ENCODE measurements around the gene GNPAT.

GNPAT gene

DNA sequence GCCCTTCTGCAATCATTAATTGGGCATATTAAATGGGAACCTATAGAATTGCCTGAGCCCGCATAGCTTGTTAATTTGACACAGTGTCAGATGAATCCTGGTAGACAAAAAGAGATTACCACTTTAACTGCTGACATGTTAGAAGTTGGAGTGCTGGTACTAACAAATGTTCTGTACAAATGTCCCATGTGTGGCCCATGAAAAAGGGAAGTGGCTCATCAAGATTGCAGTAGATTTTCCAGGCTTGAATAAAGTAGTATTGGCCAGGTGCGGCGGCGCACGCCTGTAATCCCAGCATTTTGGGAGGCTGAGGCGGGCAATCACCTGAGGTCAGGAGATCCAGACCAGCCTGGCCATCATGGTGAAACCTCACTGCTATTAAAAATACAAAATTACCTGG is 45.6 kb downstream of the GNPAT start:
- DNase-seq (ENCODE audit: low read depth): no peak
- H3K4me3 ChIP-seq (ENCODE audit: low read length): no peak overlapping the region
- no peak for TF ChIP-seq CTCF (conservative IDR thresholded peaks at IDR 0.05; ENCODE audit: low read length)

- TF ChIP-seq CTCF (conservative IDR thresholded peaks at IDR 0.05; ENCODE audit: low read length): no peak
- H3K4me3 ChIP-seq (ENCODE audit: low read length): no peak overlapping the region
- no peak for DNase-seq (ENCODE audit: low read depth)
These were observed 54.9 kb downstream of the GNPAT start for GRCh38 chr1:231295938-231296337.

- no peak for DNase-seq (ENCODE audit: low read depth)
- no peak overlapping the region for H3K4me3 ChIP-seq (ENCODE audit: low read length)
- TF ChIP-seq CTCF (conservative IDR thresholded peaks at IDR 0.05; ENCODE audit: low read length): no peak
These were observed 61.0 kb downstream of the GNPAT start for GRCh38 chr1:231301990-231302389.

DNA sequence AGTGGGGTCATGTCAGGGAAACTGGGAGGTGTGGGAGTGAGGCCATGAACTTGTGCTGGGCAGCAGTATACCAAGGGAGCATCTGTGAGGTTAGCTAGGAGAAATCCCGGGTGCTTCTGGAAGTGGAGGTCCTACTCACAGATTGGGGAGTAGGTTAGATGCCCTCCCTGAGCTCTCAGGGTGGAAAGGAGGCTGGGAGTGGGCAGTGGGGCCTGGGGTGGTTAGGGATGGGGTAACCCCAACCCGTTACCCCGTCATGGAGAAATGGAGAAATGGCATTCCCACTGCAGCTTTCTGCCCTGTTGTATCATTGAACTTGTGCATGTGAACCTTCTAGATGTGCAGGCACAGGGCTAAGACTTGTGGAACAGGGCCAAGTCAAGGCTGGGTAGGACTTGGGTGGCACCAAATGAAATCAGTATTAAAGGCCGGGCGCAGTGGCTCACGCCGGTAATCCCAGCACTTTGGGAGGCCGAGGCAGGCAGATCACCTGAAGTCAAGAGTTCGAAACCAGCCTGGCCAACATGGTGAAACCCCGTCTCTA is 69.5 kb downstream of the GNPAT start:
- no peak for DNase-seq (ENCODE audit: low read depth)
- no peak for TF ChIP-seq CTCF (conservative IDR thresholded peaks at IDR 0.05; ENCODE audit: low read length)
- H3K4me3 ChIP-seq (ENCODE audit: low read length): no peak overlapping the region

- TF ChIP-seq CTCF (conservative IDR thresholded peaks at IDR 0.05; ENCODE audit: low read length): no peak
- H3K4me3 ChIP-seq (ENCODE audit: low read length): no peak overlapping the region
- DNase-seq (ENCODE audit: low read depth): no peak
These were observed 70.9 kb downstream of the GNPAT start for GRCh38 chr1:231311720-231312431.

- DNase-seq (ENCODE audit: low read depth): no peak
- TF ChIP-seq CTCF (conservative IDR thresholded peaks at IDR 0.05; ENCODE audit: low read length): no peak
- H3K4me3 ChIP-seq (ENCODE audit: low read length): no peak overlapping the region
These were observed 71.4 kb downstream of the GNPAT start for GRCh38 chr1:231312432-231312788.

DNA sequence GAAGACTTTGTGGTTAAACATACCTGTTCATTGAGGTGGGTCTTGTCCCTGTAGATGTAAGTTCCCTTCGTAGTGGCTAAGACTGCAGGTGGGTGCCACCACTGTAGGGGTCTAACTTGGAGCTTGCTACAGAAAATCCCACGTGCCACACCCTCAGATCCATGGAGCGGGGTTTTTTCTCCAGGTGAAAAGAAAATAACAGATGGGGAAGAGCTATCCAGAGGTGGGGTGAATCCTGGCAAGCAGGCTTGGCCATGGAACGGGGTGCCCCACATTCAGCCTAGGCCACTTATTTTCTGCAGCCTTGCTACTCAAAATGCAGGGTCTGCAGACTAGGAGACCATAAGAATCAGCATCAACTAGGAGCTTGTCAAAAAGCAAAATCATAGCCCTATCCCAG is 72.6 kb downstream of the GNPAT start:
- DNase-seq (ENCODE audit: low read depth): no peak
- no peak for TF ChIP-seq CTCF (conservative IDR thresholded peaks at IDR 0.05; ENCODE audit: low read length)
- H3K4me3 ChIP-seq (ENCODE audit: low read length): no peak overlapping the region

All from AG10803 (cell line).